Measurements from ENCODE around the gene MAP2K5. TPM values are rescaled to one million over a fixed set of nuclear protein-coding genes. Genes with fewer than 3 reads are reported as not detected.

MAP2K5 gene
- total and polyA plus RNA-seq, 9 of the 15 experiments (the other 6 are each of a cell fraction or from before 2014, with no cell fraction given), result 0.41 to 16.5 (median 7.5) TPM

- no peak for TF ChIP-seq KDM1A (IDR thresholded peaks at IDR 0.05)
- TF ChIP-seq NFE2L1 (tag; IDR thresholded peaks at IDR 0.05; ENCODE audit: borderline replicate concordance, low read depth), result no peak
- TF ChIP-seq DPF2 (IDR thresholded peaks at IDR 0.05), result peak; percentile 79
- TF ChIP-seq PPARD (CRISPR knock-in tag; IDR thresholded peaks at IDR 0.05), result no peak
- peak; percentile 31; the same call in 1 of the 2 replicates for TF ChIP-seq TEAD4 (IDR thresholded peaks at IDR 0.05; ENCODE audit: low read length)
- TF ChIP-seq TEAD4 (CRISPR knock-in tag; IDR thresholded peaks at IDR 0.05; ENCODE audit: borderline replicate concordance), result no peak
- no peak for TF ChIP-seq ZNF79 (CRISPR knock-in tag; IDR thresholded peaks at IDR 0.05; ENCODE audit: low read depth)
- TF ChIP-seq CBX1 (IDR thresholded peaks at IDR 0.05; ENCODE audit: low read depth), result no peak
- no peak for TF ChIP-seq CBX8 (IDR thresholded peaks at IDR 0.05; ENCODE audit: borderline replicate concordance, extremely low read depth, low read depth, low read length, poor library complexity, severe bottlenecking)
- no peak for TF ChIP-seq SAP30 (IDR thresholded peaks at IDR 0.05; ENCODE audit: borderline replicate concordance, insufficient read depth, low read depth, low read length, poor library complexity, severe bottlenecking)
- TF ChIP-seq NFIC (IDR thresholded peaks at IDR 0.05), result no peak
- no peak for TF ChIP-seq ADNP (tag; IDR thresholded peaks at IDR 0.05)
- TF ChIP-seq ZC3H8 (IDR thresholded peaks at IDR 0.05), result no peak
- no peak for TF ChIP-seq HLTF (IDR thresholded peaks at IDR 0.05)
- peak; percentile 32; the same call in 1 of the 2 replicates for TF ChIP-seq ATF7 (IDR thresholded peaks at IDR 0.05)
- TF ChIP-seq FOXK1 (CRISPR knock-in tag; IDR thresholded peaks at IDR 0.05; ENCODE audit: borderline replicate concordance), result no peak
- peak; percentile 76; the same call in 1 of the 2 replicates for TF ChIP-seq ARID1B (IDR thresholded peaks at IDR 0.05)
- no peak for TF ChIP-seq ZBTB40 (IDR thresholded peaks at IDR 0.05)
- TF ChIP-seq ZBTB40 (CRISPR knock-in tag; IDR thresholded peaks at IDR 0.05), result no peak
- TF ChIP-seq CSDE1 (IDR thresholded peaks at IDR 0.05), result no peak
- TF ChIP-seq ZNF263 (CRISPR knock-in tag; IDR thresholded peaks at IDR 0.05; ENCODE audit: borderline replicate concordance), result no peak
- no peak for TF ChIP-seq MCM7 (IDR thresholded peaks at IDR 0.05)
These were observed 178.2 kb downstream of the MAP2K5 start (continued) for GRCh38 chr15:67720556-67721175.
